PC-9 (cell line): ENCODE measurements around the gene ZNF474.

ENCODE experiments used
- EZH2 ChIP-seq: fragments of 200-600 bp; sonication (generic); IDR thresholded peaks from 2 replicates; pipeline ENCODE4 v1.8.0; 2017; ENCODE audit warnings: antibody characterized with exemption, low read depth
- TF ChIP-seq, protein P1 (sequence below): fragments of 200-600 bp; sonication (generic); conservative IDR thresholded peaks from 2 replicates; pipeline ENCODE4 v1.6.1; 2017; ENCODE audit warnings: mixed run types, antibody characterized with exemption, mild to moderate bottlenecking, moderate library complexity

GRCh38 chr5:122149321-122150090 lies 20.2 kb downstream of the ZNF474 start:
- TF ChIP-seq, protein P1, sequence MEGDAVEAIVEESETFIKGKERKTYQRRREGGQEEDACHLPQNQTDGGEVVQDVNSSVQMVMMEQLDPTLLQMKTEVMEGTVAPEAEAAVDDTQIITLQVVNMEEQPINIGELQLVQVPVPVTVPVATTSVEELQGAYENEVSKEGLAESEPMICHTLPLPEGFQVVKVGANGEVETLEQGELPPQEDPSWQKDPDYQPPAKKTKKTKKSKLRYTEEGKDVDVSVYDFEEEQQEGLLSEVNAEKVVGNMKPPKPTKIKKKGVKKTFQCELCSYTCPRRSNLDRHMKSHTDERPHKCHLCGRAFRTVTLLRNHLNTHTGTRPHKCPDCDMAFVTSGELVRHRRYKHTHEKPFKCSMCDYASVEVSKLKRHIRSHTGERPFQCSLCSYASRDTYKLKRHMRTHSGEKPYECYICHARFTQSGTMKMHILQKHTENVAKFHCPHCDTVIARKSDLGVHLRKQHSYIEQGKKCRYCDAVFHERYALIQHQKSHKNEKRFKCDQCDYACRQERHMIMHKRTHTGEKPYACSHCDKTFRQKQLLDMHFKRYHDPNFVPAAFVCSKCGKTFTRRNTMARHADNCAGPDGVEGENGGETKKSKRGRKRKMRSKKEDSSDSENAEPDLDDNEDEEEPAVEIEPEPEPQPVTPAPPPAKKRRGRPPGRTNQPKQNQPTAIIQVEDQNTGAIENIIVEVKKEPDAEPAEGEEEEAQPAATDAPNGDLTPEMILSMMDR = no peak
- no peak for TF ChIP-seq EZH2
